ENCODE data around the gene MAPT. TPM values are rescaled to one million over a fixed set of nuclear protein-coding genes. Genes with fewer than 3 reads are reported as not detected.
"Not testable (repeated sequence)": the region's sequence is repeated elsewhere in the genome, so short reads cannot be mapped to it uniquely, and the experiment has no call there.

Gene MAPT
- total RNA-seq, 1 experiment from 2014 or later = 3.6 TPM

DNA sequence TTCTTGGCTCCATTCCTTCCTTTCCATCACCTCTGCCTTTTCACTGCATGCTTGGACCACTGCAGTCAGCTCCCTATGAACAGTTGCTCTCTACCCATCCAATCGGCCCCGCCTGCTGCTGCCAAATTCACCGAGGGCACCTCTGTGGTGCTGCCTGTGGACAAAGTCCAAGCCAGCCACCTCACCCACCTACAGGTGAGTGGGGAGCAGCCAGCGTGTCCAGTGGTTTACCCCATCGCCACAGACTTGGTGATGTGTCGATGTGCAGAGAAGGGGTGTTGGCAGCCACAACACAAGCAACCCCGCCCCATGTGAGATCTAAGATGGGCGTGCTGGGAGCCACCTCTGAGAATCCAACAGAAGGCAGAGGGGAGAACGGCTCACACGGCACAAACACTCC, 61.0 kb downstream of the MAPT start:
- peaks cover 3% of the 10 kb centered on the region; the same call in 1 of the 2 replicates for H3K27me3 ChIP-seq (ENCODE audit: low read length)
- ATAC-seq (no peak), DNase-seq (no peak)
- no peaks in the 10 kb centered on the region for H3K9me2 ChIP-seq (replicated peaks; ENCODE audit: low read length)
- peaks cover 4% of the 10 kb centered on the region; the same call in 1 of the 2 replicates for H3K4me1 ChIP-seq (ENCODE audit: insufficient read depth, low read length)
- no peaks in the 10 kb centered on the region for H4K20me1 ChIP-seq (ENCODE audit: low read length)
- no peaks in the 10 kb centered on the region for H3K79me2 ChIP-seq (ENCODE audit: low read length)
- H3K4me2 ChIP-seq (ENCODE audit: low read length) = no peak overlapping the region
- H3K36me3 ChIP-seq (ENCODE audit: low read depth, low read length) = no peaks in the 10 kb centered on the region
- H3K27ac ChIP-seq (ENCODE audit: low read length) = no peak overlapping the region
- H3K9me3 ChIP-seq (ENCODE audit: low read length) = no peaks in the 10 kb centered on the region
- TF ChIP-seq EZH2 (IDR thresholded peaks at IDR 0.05; ENCODE audit: low read length, unreplicated experiment) (no peak), EZH2phosphoT487 (IDR thresholded peaks at IDR 0.05; ENCODE audit: borderline replicate concordance, low read length) (no peak)
- BruUV-seq (replicated peaks) = no TSS peak
- ChIA-PET CTCF (no interaction called here), POLR2A (ENCODE audit: unreplicated experiment) (no interaction called here)
- H3K9ac ChIP-seq (ENCODE audit: low read length) = no peak overlapping the region
- H3F3A ChIP-seq (ENCODE audit: low read length, unreplicated experiment) = no peaks in the 10 kb centered on the region
- H3K4me3 ChIP-seq (ENCODE audit: low read length) = no peak overlapping the region
- no peak overlapping the region for H2AFZ ChIP-seq (ENCODE audit: low read length)
- intact Hi-C loops (cut with micrococcal nuclease) = no loop called here

GRCh38 chr17:45956090-45956489, 61.7 kb downstream of the MAPT start:
- Histone ChIP-seq H3F3A (ENCODE audit: low read length, unreplicated experiment) (no peaks in the 10 kb centered on the region), H3K9ac (ENCODE audit: low read length) (no peak overlapping the region), H3K79me2 (ENCODE audit: low read length) (no peaks in the 10 kb centered on the region), H3K4me3 (ENCODE audit: low read length) (no peak overlapping the region), H3K4me1 (ENCODE audit: insufficient read depth, low read length) (peaks cover 4% of the 10 kb centered on the region; the same call in 1 of the 2 replicates), H3K36me3 (ENCODE audit: low read depth, low read length) (no peaks in the 10 kb centered on the region), H3K4me2 (ENCODE audit: low read length) (no peak overlapping the region), H3K27ac (ENCODE audit: low read length) (no peak overlapping the region), H3K27me3 (ENCODE audit: low read length) (peaks cover 1% of the 10 kb centered on the region; the same call in 1 of the 2 replicates), H2AFZ (ENCODE audit: low read length) (no peak overlapping the region), H3K9me2 (replicated peaks; ENCODE audit: low read length) (no peaks in the 10 kb centered on the region), H4K20me1 (ENCODE audit: low read length) (no peaks in the 10 kb centered on the region), H3K9me3 (ENCODE audit: low read length) (no peaks in the 10 kb centered on the region)
- BruUV-seq (replicated peaks) = no TSS peak
- ChIA-PET POLR2A (ENCODE audit: unreplicated experiment) (no interaction called here), CTCF (no interaction called here)
- intact Hi-C loops (cut with micrococcal nuclease) = no loop called here
- ATAC-seq = no peak
- TF ChIP-seq EZH2 (IDR thresholded peaks at IDR 0.05; ENCODE audit: low read length, unreplicated experiment) = no peak
- TF ChIP-seq, protein P1, sequence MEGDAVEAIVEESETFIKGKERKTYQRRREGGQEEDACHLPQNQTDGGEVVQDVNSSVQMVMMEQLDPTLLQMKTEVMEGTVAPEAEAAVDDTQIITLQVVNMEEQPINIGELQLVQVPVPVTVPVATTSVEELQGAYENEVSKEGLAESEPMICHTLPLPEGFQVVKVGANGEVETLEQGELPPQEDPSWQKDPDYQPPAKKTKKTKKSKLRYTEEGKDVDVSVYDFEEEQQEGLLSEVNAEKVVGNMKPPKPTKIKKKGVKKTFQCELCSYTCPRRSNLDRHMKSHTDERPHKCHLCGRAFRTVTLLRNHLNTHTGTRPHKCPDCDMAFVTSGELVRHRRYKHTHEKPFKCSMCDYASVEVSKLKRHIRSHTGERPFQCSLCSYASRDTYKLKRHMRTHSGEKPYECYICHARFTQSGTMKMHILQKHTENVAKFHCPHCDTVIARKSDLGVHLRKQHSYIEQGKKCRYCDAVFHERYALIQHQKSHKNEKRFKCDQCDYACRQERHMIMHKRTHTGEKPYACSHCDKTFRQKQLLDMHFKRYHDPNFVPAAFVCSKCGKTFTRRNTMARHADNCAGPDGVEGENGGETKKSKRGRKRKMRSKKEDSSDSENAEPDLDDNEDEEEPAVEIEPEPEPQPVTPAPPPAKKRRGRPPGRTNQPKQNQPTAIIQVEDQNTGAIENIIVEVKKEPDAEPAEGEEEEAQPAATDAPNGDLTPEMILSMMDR (conservative IDR thresholded peaks at IDR 0.05; ENCODE audit: low read depth, low read length) = no peak
- DNase-seq = no peak

DNA sequence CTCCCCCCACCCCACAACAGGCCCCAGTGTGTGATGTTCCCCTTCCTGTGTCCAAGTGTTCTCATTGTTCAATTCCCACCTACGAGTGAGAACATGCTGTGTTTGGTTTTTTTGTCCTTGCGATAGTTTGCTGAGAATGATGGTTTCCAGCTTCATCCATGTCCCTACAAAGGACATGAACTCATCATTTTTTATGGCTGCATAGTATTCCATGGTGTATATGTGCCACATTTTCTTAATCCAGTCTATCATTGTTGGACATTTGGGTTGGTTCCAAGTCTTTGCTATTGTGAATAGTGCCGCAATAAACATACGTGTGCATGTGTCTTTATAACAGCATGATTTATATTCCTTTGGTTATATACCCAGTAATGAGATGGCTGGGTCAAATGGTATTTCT, 62.4 kb downstream of the MAPT start:
- H2AFZ ChIP-seq (ENCODE audit: low read length); DNase-seq; H3K27me3 ChIP-seq (ENCODE audit: low read length); BruUV-seq (replicated peaks); H3K79me2 ChIP-seq (ENCODE audit: low read length); intact Hi-C loops (cut with micrococcal nuclease); H3K9ac ChIP-seq (ENCODE audit: low read length); H3K4me1 ChIP-seq (ENCODE audit: insufficient read depth, low read length); H3K9me2 ChIP-seq (replicated peaks; ENCODE audit: low read length); POLR2A ChIA-PET (ENCODE audit: unreplicated experiment); CTCF ChIA-PET; H3K36me3 ChIP-seq (ENCODE audit: low read depth, low read length); ATAC-seq; H3F3A ChIP-seq (ENCODE audit: low read length, unreplicated experiment); H3K4me2 ChIP-seq (ENCODE audit: low read length); H3K4me3 ChIP-seq (ENCODE audit: low read length); H4K20me1 ChIP-seq (ENCODE audit: low read length); H3K9me3 ChIP-seq (ENCODE audit: low read length); H3K27ac ChIP-seq (ENCODE audit: low read length): not testable (repeated sequence)

GRCh38 chr17:45958307-45958706, 64.0 kb downstream of the MAPT start:
- Histone ChIP-seq H3K4me3 (ENCODE audit: low read length) (no peak overlapping the region), H3K9me3 (ENCODE audit: low read length) (no peaks in the 10 kb centered on the region), H3K9me2 (replicated peaks; ENCODE audit: low read length) (no peaks in the 10 kb centered on the region), H3K27ac (ENCODE audit: low read length) (no peak overlapping the region), H3K36me3 (ENCODE audit: low read depth, low read length) (no peaks in the 10 kb centered on the region), H3K27me3 (ENCODE audit: low read length) (no peaks in the 10 kb centered on the region), H4K20me1 (ENCODE audit: low read length) (no peaks in the 10 kb centered on the region), H3K79me2 (ENCODE audit: low read length) (no peaks in the 10 kb centered on the region), H3K9ac (ENCODE audit: low read length) (no peak overlapping the region), H3K4me1 (ENCODE audit: insufficient read depth, low read length) (peaks cover 4% of the 10 kb centered on the region; the same call in 1 of the 2 replicates), H2AFZ (ENCODE audit: low read length) (no peak overlapping the region), H3K4me2 (ENCODE audit: low read length) (no peak overlapping the region), H3F3A (ENCODE audit: low read length, unreplicated experiment) (no peaks in the 10 kb centered on the region)
- intact Hi-C loops (cut with micrococcal nuclease) = no loop called here
- no peak for ATAC-seq
- no peak for TF ChIP-seq EZH2 (IDR thresholded peaks at IDR 0.05; ENCODE audit: low read length, unreplicated experiment)
- TF ChIP-seq, protein P1 (conservative IDR thresholded peaks at IDR 0.05; ENCODE audit: low read depth, low read length) = no peak
- TF ChIP-seq EZH2phosphoT487 (IDR thresholded peaks at IDR 0.05; ENCODE audit: borderline replicate concordance, low read length) = no peak
- BruUV-seq (replicated peaks) = no TSS peak
- ChIA-PET CTCF (no interaction called here), POLR2A (ENCODE audit: unreplicated experiment) (no interaction called here)
- DNase-seq = no peak

All from PC-3 (cell line).